ENCODE measurements around the gene GPC6.

GRCh38 chr13:93771782-93772181 is 545.2 kb downstream of the GPC6 start:
- no peak for TF ChIP-seq GATA2 (IDR thresholded peaks at IDR 0.05; ENCODE audit: low read depth, low read length)
- no peak for TF ChIP-seq GATA3 (IDR thresholded peaks at IDR 0.05; ENCODE audit: low read depth, low read length)

Measured in SH-SY5Y (cell line).